HEK293 (cell line): Measurements from ENCODE around the gene CSNK1G2.

ENCODE experiments used
- CTCF ChIP-seq: fragments of 450-650 bp; formaldehyde crosslinking; IDR thresholded peaks from 2 replicates; pipeline ENCODE4 v1.5.1; 2016; ENCODE audit warnings: missing biosample characterization, missing genetic modification characterization
- ZBTB20 ChIP-seq: fragments of 450-650 bp; formaldehyde crosslinking; IDR thresholded peaks from 2 replicates; pipeline ENCODE4 v1.5.1; 2016; ENCODE audit warnings: missing biosample characterization, missing genetic modification characterization
- ZNF621 ChIP-seq: fragments of 450-650 bp; formaldehyde crosslinking; IDR thresholded peaks from 2 replicates; pipeline ENCODE4 v1.5.1; 2017; ENCODE audit warnings: missing biosample characterization, missing genetic modification characterization
- ZNF660 ChIP-seq: fragments of 450-650 bp; IDR thresholded peaks from 2 replicates; pipeline ENCODE4 v1.5.1; 2018; ENCODE audit warnings: missing biosample characterization, mild to moderate bottlenecking, missing genetic modification characterization
- ZNF701 ChIP-seq: fragments of 450-650 bp; formaldehyde crosslinking; IDR thresholded peaks from 2 replicates; pipeline ENCODE4 v1.5.1; 2016; ENCODE audit warnings: missing biosample characterization, missing genetic modification characterization

DNA sequence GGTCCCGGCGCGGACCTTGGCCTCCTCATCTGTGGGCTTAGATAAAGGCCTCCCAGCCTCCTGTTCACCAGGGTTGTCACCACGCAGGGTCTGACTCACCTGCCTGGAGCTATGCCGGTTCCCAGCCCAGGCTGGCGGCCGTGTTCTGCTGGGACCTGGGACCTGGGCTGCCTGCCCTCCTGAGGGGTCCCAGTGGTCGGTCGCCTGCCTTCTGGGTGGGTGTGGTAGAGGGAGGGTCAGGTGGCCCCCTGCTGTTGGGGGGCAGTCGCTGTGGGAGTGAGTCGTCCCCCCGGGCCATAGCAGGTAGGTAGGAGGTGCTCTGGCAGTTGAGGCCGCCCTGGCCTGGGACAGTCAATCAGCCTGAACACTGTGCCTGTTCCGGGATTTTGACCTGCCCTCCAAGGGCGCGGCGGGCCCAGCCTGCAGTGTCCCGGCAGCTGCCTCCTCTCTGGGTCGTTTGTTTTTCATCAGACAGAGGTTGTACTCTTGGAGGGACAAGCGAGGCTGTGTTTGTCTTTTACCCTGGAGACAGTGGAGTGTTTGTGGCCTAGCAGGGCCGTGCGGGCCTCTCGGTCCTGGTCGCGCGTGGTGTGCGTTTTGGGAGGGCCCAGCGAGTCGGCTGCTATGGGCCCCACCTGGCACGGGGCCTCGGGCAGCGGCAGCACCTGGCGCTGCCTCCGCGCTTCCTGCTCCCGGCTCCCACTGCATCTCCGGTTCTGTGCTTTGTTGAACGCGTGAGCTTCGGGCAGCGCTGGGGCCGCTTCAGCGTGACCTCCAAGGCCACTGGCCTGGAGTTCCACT, 33.2 kb upstream of the CSNK1G2 start:
- TF ChIP-seq CTCF (tag by site-specific recombination) (no peak), ZBTB20 (tag by site-specific recombination) (no peak), ZNF621 (tag by site-specific recombination) (no peak), ZNF701 (tag by site-specific recombination) (no peak), ZNF660 (no peak)
